CD4-positive, alpha-beta T cell (primary cell): Measurements from ENCODE around the gene LYPD6. TPM values are rescaled to one million over a fixed set of nuclear protein-coding genes. Genes with fewer than 3 reads are reported as not detected.

Source experiments
- ATAC-seq: fragments of 200-7000 bp; cut with Tn5 transposase; one replicate; pipeline ENCODE4 v1.10.0; 2022; ENCODE audit warnings: mild to moderate bottlenecking; ENCODE audit not compliant: poor library complexity
- CTCF ChIA-PET: fragments of 350-600 bp; sonication (Branson Sonifier 250); formaldehyde crosslinking; loops from one replicate; lab custom pipeline; 2021; ENCODE audit warnings: antibody characterized with exemption, inconsistent platforms; lab: Charles Lee
- POLR2A ChIA-PET: fragments of 350-600 bp; sonication (Branson Sonifier 250); formaldehyde crosslinking; loops from one replicate; lab custom pipeline; 2021; ENCODE audit warnings: antibody characterized with exemption, inconsistent platforms; lab: Charles Lee
- DNase-seq, 14 experiments: peaks; one replicate each; pipeline ENCODE4 v3.0.0-alpha.2; 2013 to 2020; ENCODE audit warnings: mixed read lengths in 2 of 14
- H3K27ac ChIP-seq, 2 donors: one replicate each; pipeline versions ENCODE4 v1.5.1 to v1.7.0; 2013; ENCODE audit warnings: low read length in 2 of 2, low read depth in 1 of 2, mild to moderate bottlenecking in 1 of 2
- H3K27me3 ChIP-seq, 2 experiments: 1 replicate in 1 of 2; 2 replicates in 1 of 2; pipeline versions ENCODE4 v1.6.1 to v1.7.0; 2013; ENCODE audit warnings: low read length in 2 of 2, control low read depth in 1 of 2, mild to moderate bottlenecking in 1 of 2, moderate library complexity in 1 of 2; ENCODE audit not compliant: insufficient read depth in 2 of 2, control insufficient read depth in 1 of 2
- H3K36me3 ChIP-seq: one replicate; pipeline ENCODE4 v1.6.1; 2013; ENCODE audit warnings: low read length, control low read depth; ENCODE audit not compliant: insufficient read depth
- H3K4me1 ChIP-seq: one replicate; pipeline ENCODE4 v1.6.1; 2013; ENCODE audit warnings: low read length, control low read depth; ENCODE audit not compliant: insufficient read depth
- H3K4me3 ChIP-seq: one replicate; pipeline ENCODE4 v1.5.1; 2013; ENCODE audit warnings: mild to moderate bottlenecking, low read length, moderate library complexity
- H3K9me3 ChIP-seq, 2 experiments: 1 replicate in 1 of 2; 2 replicates in 1 of 2; pipeline versions ENCODE4 v1.6.1 to v1.7.0; 2013; ENCODE audit warnings: low read length in 2 of 2, mild to moderate bottlenecking in 2 of 2, control low read depth in 1 of 2, moderate library complexity in 1 of 2; ENCODE audit not compliant: control insufficient read depth in 1 of 2, insufficient read depth in 1 of 2
- H3K27ac Mint-ChIP-seq: one replicate; pipeline ENCODE4 v1.8.0; 2020; ENCODE audit warnings: mixed read lengths
- H3K27me3 Mint-ChIP-seq: one replicate; pipeline ENCODE4 v1.8.0; 2021; ENCODE audit warnings: mixed read lengths
- H3K36me3 Mint-ChIP-seq: one replicate; pipeline ENCODE4 v1.8.0; 2021; ENCODE audit warnings: low read depth, mixed read lengths
- H3K4me1 Mint-ChIP-seq: one replicate; pipeline ENCODE4 v1.8.0; 2021; ENCODE audit warnings: low read depth, mixed read lengths
- H3K4me3 Mint-ChIP-seq: one replicate; pipeline ENCODE4 v1.8.0; 2020; ENCODE audit warnings: mild to moderate bottlenecking, mixed read lengths
- H3K9me3 Mint-ChIP-seq: one replicate; pipeline ENCODE4 v1.8.0; 2020; ENCODE audit warnings: mixed read lengths
- intact Hi-C, 2 experiments: fragments of 100-400 bp; cut with DNase I in 1 of 2; cut with micrococcal nuclease in 1 of 2; formaldehyde crosslinking; loops; one replicate each; pipeline versions ENCODE4 v1.15.1 to v1.9.0; 2023 to 2025; cut with DNase I, micrococcal nuclease
- total RNA-seq, 174 experiments: library from RNA in 2 of 174; stranded (reverse) in 2 of 174; gene quantifications; one replicate each; pipeline ENCODE4 v1.2.3 and lab custom pipeline; 2021 to 2026
- TF ChIP-seq, protein P1 (sequence below): fragments of 200-600 bp; IDR thresholded peaks from one replicate; pipeline ENCODE4 v1.8.0; 2022; ENCODE audit warnings: antibody characterized with exemption, mild to moderate bottlenecking

The LYPD6 gene
- total RNA-seq, 2 experiments from 2014 or later, result not detected

DNA sequence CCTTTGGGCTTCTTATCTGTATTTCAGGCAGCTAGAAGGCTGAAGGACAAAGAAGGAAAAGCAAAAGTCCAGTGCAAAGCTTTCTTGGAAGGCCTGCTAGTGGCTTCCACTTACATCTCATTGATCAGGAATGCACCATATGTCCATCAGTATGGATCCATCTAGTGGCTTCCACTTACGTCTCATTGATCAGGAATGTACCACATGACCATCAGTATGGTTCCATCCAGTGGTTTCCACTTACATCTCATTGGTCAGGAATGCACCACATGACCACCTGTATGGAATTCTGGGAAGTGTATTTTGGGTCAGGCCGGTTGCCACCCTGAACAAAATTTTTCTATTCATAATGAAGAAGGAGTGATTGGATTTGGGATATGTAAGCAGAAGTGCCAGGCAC lies 70.6 kb downstream of the LYPD6 start:
- Mint-ChIP-seq H3K4me3 (no peak overlapping the region), H3K27me3 (no peaks in the 10 kb centered on the region), H3K9me3 (peaks cover 3% of the 10 kb centered on the region), H3K4me1 (no peaks in the 10 kb centered on the region), H3K27ac (no peak overlapping the region), H3K36me3 (no peaks in the 10 kb centered on the region)
- Histone ChIP-seq H3K36me3 (no peaks in the 10 kb centered on the region), H3K4me1 (no peaks in the 10 kb centered on the region), H3K9me3 (no peaks in the 10 kb centered on the region), H3K27me3 (no peaks in the 10 kb centered on the region), H3K27ac (no peak overlapping the region), H3K4me3 (no peak overlapping the region)
- ATAC-seq (no peak), DNase-seq (no peak)
- TF ChIP-seq, protein P1, sequence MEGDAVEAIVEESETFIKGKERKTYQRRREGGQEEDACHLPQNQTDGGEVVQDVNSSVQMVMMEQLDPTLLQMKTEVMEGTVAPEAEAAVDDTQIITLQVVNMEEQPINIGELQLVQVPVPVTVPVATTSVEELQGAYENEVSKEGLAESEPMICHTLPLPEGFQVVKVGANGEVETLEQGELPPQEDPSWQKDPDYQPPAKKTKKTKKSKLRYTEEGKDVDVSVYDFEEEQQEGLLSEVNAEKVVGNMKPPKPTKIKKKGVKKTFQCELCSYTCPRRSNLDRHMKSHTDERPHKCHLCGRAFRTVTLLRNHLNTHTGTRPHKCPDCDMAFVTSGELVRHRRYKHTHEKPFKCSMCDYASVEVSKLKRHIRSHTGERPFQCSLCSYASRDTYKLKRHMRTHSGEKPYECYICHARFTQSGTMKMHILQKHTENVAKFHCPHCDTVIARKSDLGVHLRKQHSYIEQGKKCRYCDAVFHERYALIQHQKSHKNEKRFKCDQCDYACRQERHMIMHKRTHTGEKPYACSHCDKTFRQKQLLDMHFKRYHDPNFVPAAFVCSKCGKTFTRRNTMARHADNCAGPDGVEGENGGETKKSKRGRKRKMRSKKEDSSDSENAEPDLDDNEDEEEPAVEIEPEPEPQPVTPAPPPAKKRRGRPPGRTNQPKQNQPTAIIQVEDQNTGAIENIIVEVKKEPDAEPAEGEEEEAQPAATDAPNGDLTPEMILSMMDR, result no peak
- CTCF ChIA-PET, result no interaction called here
- POLR2A ChIA-PET, result no interaction called here
- intact Hi-C loops, result no loop called here

DNA sequence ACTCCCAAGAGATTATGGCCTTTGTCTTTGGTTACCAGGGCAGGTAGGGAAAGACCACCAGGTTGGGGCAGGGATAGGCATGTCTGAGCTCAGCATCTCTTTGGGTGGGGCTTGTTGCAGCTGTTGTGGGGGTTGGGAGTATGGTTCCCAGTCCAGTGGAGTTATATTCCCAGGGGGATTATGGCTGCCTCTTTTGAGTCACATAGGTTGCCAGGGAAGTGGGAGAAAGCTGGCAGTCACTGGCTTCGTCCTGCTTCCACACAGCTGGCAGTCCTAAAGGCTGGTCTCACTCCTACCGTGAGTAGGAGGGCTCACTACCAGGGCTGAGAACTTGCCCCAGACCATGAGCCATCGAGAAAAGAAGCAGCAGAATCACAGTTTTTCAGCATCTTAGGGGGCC lies 79.1 kb downstream of the LYPD6 start:
- no peaks in the 10 kb centered on the region for H3K9me3 ChIP-seq
- Mint-ChIP-seq H3K36me3 (no peaks in the 10 kb centered on the region), H3K27me3 (no peaks in the 10 kb centered on the region), H3K4me3 (no peak overlapping the region), H3K4me1 (no peaks in the 10 kb centered on the region), H3K27ac (no peak overlapping the region), H3K9me3 (no peaks in the 10 kb centered on the region)
- H3K27me3 ChIP-seq, result no peaks in the 10 kb centered on the region
- ATAC-seq (no peak), DNase-seq (no peak)
- H3K4me1 ChIP-seq, result no peaks in the 10 kb centered on the region
- ChIA-PET CTCF (no interaction called here), POLR2A (no interaction called here)
- no peak overlapping the region for H3K4me3 ChIP-seq
- TF ChIP-seq, protein P1, result no peak
- intact Hi-C loops, result no loop called here
- H3K36me3 ChIP-seq, result no peaks in the 10 kb centered on the region
- no peak overlapping the region for H3K27ac ChIP-seq

DNA sequence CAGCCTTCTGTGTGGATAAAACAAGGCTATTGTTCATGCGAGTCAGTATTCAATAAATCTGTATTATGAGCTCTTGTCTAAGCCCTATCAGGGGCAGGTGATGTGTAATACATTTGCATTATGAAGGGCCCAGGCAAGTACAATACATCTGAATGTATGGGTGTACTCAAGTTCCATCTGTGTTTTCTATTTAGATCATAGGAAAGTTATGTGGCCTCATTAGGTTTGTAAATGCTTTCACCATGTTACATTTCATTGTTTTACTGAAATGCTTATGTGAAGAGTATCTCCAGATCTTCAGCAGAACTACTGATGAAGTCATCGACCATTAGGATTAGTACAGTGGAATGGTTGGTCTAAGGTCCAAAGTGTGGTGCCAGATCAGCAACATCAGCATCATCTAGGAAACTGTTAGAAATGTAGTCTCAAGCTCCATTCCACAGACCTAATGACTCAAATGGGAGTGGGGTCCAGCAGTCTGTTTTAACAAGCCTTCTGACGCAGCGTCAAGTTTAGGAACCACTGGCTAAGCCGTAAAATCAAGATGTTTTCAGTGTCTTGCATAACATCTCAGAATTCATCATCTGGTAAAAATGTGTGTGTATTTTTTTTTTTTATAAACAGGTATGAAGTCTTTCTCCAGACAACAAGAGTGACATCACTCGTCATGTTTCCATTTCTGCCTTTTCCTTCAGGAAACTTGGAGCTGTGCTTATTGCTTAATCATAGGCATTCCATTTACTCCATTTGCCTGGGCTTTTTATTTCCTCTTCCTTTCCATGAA lies 80.5 kb downstream of the LYPD6 start:
- Mint-ChIP-seq H3K27me3 (no peaks in the 10 kb centered on the region), H3K4me3 (no peak overlapping the region), H3K4me1 (no peaks in the 10 kb centered on the region), H3K36me3 (no peaks in the 10 kb centered on the region), H3K27ac (no peak overlapping the region), H3K9me3 (no peaks in the 10 kb centered on the region)
- ATAC-seq, result no peak
- no peaks in the 10 kb centered on the region for H3K9me3 ChIP-seq
- no peaks in the 10 kb centered on the region for H3K36me3 ChIP-seq
- TF ChIP-seq, protein P1, result no peak
- CTCF ChIA-PET, result no interaction called here
- POLR2A ChIA-PET, result no interaction called here
- no peak for DNase-seq
- H3K4me1 ChIP-seq, result no peaks in the 10 kb centered on the region
- H3K27ac ChIP-seq, result no peak overlapping the region
- H3K4me3 ChIP-seq, result no peak overlapping the region
- no peaks in the 10 kb centered on the region for H3K27me3 ChIP-seq
- intact Hi-C loops, result no loop called here
